GM19438 (cell line): Measurements from ENCODE around the gene INSM2.

ENCODE experiments used
- ATAC-seq: cut with Tn5 transposase; IDR thresholded peaks from one replicate; pipeline ENCODE4 v1.9.1; 2021; ENCODE audit warnings: low read depth; ENCODE audit not compliant: unreplicated experiment

The INSM2 gene

DNA sequence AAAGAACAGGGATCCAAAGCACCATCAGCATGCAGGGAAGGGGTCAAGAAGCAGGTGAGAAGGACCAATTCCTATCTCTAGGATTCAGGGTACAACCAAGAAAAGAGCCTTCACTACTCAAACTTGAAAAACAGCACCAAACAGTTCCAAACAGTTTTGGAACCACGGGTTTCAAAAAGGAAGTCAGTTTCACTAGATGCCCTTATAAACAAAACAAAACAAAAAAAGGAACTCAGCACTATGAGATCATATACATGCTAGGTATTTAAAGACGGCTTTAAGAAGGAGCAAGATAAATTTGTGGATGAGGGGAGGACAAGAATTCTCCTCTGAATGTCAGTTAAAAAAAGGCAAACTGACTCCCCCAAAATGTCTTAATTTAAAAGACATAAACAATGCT lies 6.0 kb downstream of the INSM2 start:
- ATAC-seq: no peak

GRCh38 chr14:35543006-35543405 lies 9.0 kb downstream of the INSM2 start:
- ATAC-seq: no peak

GRCh38 chr14:35549551-35549950 lies 15.6 kb downstream of the INSM2 start:
- no peak for ATAC-seq

DNA sequence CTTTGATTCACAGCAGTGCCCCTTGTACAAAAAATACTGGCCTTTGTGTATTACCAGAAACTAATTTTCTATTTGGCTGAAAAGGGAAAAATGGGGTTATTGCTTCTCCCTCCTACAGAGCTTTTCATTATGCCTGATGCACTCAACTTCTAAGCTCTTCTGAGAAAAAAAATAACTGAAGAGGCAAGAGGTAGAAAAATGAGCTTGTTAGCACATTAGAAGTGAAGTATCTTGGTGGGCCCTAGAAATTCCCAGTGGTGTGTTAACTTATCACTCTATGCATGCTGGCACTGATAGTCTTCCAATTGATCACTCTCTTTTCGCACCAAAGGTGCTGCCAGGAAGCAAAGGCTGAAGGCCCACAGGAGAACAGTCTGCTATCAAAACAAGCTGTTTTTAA lies 17.1 kb downstream of the INSM2 start:
- no peak for ATAC-seq

- no peak for ATAC-seq
Observed at GRCh38 chr14:35553808-35554207, 19.8 kb downstream of the INSM2 start.

DNA sequence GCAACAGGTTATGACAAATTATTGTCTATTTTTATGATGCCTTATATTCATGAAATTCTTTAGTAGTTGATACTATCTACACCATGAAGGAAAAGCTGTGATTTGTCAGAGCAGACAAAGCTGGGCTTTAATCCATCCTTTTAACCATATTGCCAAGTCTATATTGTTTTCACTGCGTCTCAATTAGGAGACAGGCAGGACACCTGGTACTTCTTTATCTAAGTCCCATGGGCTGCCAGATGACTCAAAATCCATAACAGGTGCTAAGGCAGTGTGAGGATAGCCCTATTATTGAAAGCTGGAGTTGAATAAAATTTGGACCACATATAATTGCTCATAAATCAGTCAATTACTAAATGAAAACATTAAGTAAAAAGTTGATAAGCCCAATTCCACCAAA lies 22.6 kb downstream of the INSM2 start:
- no peak for ATAC-seq

DNA sequence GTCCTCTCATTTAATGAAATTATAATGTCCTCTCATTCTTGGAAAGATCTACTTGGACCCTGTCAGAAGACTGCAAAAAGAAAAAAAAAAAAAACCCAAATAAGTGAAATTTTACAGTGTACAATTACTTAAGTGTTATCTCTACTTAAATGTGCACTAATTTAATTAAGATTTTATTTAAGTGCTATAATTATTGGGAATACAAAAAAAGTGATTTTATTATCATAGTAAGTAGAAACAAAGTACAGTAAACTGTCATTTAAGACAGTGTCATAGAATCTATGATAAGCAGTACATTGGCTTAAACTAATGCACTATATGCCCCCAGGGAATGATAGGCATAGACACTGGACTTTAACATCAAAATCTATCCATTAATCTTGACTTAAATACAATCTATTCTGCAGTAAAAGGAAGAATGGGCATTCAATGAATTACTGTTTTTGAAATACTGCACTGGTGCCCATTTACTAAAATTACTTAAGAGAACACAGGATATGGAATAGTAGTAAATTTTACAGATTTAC lies 23.3 kb downstream of the INSM2 start:
- ATAC-seq: no peak

- no peak for ATAC-seq
Observed at GRCh38 chr14:35558680-35559079, 24.7 kb downstream of the INSM2 start.

- no peak for ATAC-seq
Observed at GRCh38 chr14:35565871-35566464, 32.0 kb downstream of the INSM2 start.

GRCh38 chr14:35571598-35571997 lies 37.6 kb downstream of the INSM2 start:
- ATAC-seq: no peak

- no peak for ATAC-seq
Observed at GRCh38 chr14:35573911-35574310, 39.9 kb downstream of the INSM2 start.

GRCh38 chr14:35576260-35576659 lies 42.3 kb downstream of the INSM2 start:
- ATAC-seq: no peak

DNA sequence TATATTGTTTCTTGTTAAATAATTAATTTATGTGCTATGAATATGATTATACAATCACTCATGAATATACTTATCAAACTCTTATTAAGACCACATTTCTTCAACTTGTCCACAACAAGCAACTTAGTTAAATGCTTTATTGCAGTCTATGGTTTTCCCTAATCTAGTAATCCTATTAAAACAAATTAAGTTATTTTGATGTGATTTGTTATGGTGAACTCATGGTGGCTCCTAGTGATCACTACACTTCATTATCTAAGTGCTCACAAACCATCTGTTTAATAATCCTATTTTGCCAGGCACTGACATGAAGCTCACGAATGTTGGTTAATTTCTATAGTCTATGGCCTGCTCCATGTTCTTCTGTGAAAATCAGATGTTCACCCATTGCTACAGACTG lies 42.9 kb downstream of the INSM2 start:
- no peak for ATAC-seq

GRCh38 chr14:35578135-35578534 lies 44.2 kb downstream of the INSM2 start:
- no peak for ATAC-seq

DNA sequence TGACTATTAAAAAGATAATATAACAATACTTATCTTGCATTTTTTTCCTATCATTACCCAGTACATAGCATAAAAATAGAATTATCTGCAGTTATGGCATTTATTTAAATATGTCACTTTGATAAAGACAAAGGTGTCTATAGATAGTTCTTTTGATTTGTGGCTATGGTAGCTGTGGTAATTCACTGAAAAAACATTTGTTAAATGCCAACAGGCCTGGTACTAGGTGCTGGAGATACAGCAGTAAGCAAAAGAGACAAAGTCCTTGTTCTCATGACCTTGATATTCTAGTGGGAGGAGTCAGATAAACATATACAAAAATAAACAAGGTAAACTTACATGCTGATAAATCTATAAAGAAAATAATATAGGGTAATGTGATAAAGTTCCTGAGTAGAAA lies 44.7 kb downstream of the INSM2 start:
- ATAC-seq: no peak
